ENCODE results near the gene DNAJB6.
"Not testable (repeated sequence)": the region's sequence is repeated elsewhere in the genome, so short reads cannot be mapped to it uniquely, and the experiment has no call there.

- not testable (repeated sequence) for TF ChIP-seq ELF4 (IDR thresholded peaks at IDR 0.05); FOXK2 (IDR thresholded peaks at IDR 0.05); ZNF384 (IDR thresholded peaks at IDR 0.05); BHLHE40 (IDR thresholded peaks at IDR 0.05; ENCODE audit: borderline replicate concordance); SUZ12 (IDR thresholded peaks at IDR 0.05); TARDBP (IDR thresholded peaks at IDR 0.05); SP1 (IDR thresholded peaks at IDR 0.05)
Observed at GRCh38 chr7:157454003-157454402, 117.2 kb downstream of the DNAJB6 start.
